CD4-positive, alpha-beta T cell (primary cell): ENCODE measurements around the gene GATA5. TPM values are rescaled to one million over a fixed set of nuclear protein-coding genes. Genes with fewer than 3 reads are reported as not detected.

Experiments used
- ATAC-seq: fragments of 200-7000 bp; cut with Tn5 transposase; one replicate; pipeline ENCODE4 v1.10.0; 2022; ENCODE audit warnings: mild to moderate bottlenecking; ENCODE audit not compliant: poor library complexity
- CTCF ChIA-PET: fragments of 350-600 bp; sonication (Branson Sonifier 250); formaldehyde crosslinking; loops from one replicate; lab custom pipeline; 2021; ENCODE audit warnings: antibody characterized with exemption, inconsistent platforms; lab: Charles Lee
- POLR2A ChIA-PET: fragments of 350-600 bp; sonication (Branson Sonifier 250); formaldehyde crosslinking; loops from one replicate; lab custom pipeline; 2021; ENCODE audit warnings: antibody characterized with exemption, inconsistent platforms; lab: Charles Lee
- DNase-seq, 14 experiments: peaks; one replicate each; pipeline ENCODE4 v3.0.0-alpha.2; 2013 to 2020; ENCODE audit warnings: mixed read lengths in 2 of 14
- H3K27ac ChIP-seq, 2 donors: one replicate each; pipeline versions ENCODE4 v1.5.1 to v1.7.0; 2013; ENCODE audit warnings: low read length in 2 of 2, low read depth in 1 of 2, mild to moderate bottlenecking in 1 of 2
- H3K27me3 ChIP-seq, 2 experiments: 1 replicate in 1 of 2; 2 replicates in 1 of 2; pipeline versions ENCODE4 v1.6.1 to v1.7.0; 2013; ENCODE audit warnings: low read length in 2 of 2, control low read depth in 1 of 2, mild to moderate bottlenecking in 1 of 2, moderate library complexity in 1 of 2; ENCODE audit not compliant: insufficient read depth in 2 of 2, control insufficient read depth in 1 of 2
- H3K36me3 ChIP-seq: one replicate; pipeline ENCODE4 v1.6.1; 2013; ENCODE audit warnings: low read length, control low read depth; ENCODE audit not compliant: insufficient read depth
- H3K4me1 ChIP-seq: one replicate; pipeline ENCODE4 v1.6.1; 2013; ENCODE audit warnings: low read length, control low read depth; ENCODE audit not compliant: insufficient read depth
- H3K4me3 ChIP-seq: one replicate; pipeline ENCODE4 v1.5.1; 2013; ENCODE audit warnings: mild to moderate bottlenecking, low read length, moderate library complexity
- H3K9me3 ChIP-seq, 2 experiments: 1 replicate in 1 of 2; 2 replicates in 1 of 2; pipeline versions ENCODE4 v1.6.1 to v1.7.0; 2013; ENCODE audit warnings: low read length in 2 of 2, mild to moderate bottlenecking in 2 of 2, control low read depth in 1 of 2, moderate library complexity in 1 of 2; ENCODE audit not compliant: control insufficient read depth in 1 of 2, insufficient read depth in 1 of 2
- H3K27ac Mint-ChIP-seq: one replicate; pipeline ENCODE4 v1.8.0; 2020; ENCODE audit warnings: mixed read lengths
- H3K27me3 Mint-ChIP-seq: one replicate; pipeline ENCODE4 v1.8.0; 2021; ENCODE audit warnings: mixed read lengths
- H3K36me3 Mint-ChIP-seq: one replicate; pipeline ENCODE4 v1.8.0; 2021; ENCODE audit warnings: low read depth, mixed read lengths
- H3K4me1 Mint-ChIP-seq: one replicate; pipeline ENCODE4 v1.8.0; 2021; ENCODE audit warnings: low read depth, mixed read lengths
- H3K4me3 Mint-ChIP-seq: one replicate; pipeline ENCODE4 v1.8.0; 2020; ENCODE audit warnings: mild to moderate bottlenecking, mixed read lengths
- H3K9me3 Mint-ChIP-seq: one replicate; pipeline ENCODE4 v1.8.0; 2020; ENCODE audit warnings: mixed read lengths
- intact Hi-C, 2 experiments: fragments of 100-400 bp; cut with DNase I in 1 of 2; cut with micrococcal nuclease in 1 of 2; formaldehyde crosslinking; loops; one replicate each; pipeline versions ENCODE4 v1.15.1 to v1.9.0; 2023 to 2025; cut with DNase I, micrococcal nuclease
- total RNA-seq, 174 experiments: library from RNA in 2 of 174; stranded (reverse) in 2 of 174; gene quantifications; one replicate each; pipeline ENCODE4 v1.2.3 and lab custom pipeline; 2021 to 2026
- TF ChIP-seq, protein P1 (sequence below): fragments of 200-600 bp; IDR thresholded peaks from one replicate; pipeline ENCODE4 v1.8.0; 2022; ENCODE audit warnings: antibody characterized with exemption, mild to moderate bottlenecking

The GATA5 gene
- total RNA-seq, 2 experiments from 2014 or later, result not detected

DNA sequence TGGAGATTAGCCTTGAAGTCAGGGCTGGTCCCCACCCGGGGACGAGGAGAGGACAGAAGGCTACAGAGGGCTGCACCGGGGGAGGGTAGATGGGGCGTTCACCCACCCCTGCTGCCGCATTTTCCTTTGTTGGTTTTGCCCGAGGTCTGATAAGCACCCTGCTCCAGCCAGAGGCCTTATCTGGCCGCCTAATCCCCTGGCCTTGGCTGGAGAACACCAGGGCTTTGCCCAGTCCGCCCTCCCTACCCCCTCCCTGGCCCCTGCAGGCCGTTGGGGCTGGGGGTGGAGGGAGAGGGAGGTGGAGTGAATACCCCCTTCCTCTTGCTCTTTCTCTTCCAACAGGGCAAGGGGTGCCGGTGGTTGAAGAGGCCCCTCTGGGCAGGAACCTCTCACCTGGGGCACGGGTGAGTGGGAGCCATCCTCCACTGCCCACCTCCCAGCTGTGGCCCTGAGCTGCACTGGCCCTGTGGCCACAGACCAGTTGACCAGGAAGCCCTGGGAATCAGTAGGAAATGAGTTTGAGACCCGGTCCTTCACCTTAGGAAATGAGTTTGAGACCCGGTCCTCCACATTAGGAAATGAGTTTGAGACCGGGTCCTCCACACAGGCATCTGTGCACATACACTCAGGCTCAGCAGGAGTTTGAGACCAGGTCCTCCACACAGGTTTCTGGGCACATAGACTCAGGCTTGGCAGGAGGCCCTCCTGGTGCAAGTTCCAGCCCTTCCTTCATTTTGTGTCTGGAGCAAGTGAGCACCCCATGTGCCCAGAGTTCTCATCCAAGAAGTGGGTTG, 12.0 kb upstream of the GATA5 start:
- TF ChIP-seq, protein P1, sequence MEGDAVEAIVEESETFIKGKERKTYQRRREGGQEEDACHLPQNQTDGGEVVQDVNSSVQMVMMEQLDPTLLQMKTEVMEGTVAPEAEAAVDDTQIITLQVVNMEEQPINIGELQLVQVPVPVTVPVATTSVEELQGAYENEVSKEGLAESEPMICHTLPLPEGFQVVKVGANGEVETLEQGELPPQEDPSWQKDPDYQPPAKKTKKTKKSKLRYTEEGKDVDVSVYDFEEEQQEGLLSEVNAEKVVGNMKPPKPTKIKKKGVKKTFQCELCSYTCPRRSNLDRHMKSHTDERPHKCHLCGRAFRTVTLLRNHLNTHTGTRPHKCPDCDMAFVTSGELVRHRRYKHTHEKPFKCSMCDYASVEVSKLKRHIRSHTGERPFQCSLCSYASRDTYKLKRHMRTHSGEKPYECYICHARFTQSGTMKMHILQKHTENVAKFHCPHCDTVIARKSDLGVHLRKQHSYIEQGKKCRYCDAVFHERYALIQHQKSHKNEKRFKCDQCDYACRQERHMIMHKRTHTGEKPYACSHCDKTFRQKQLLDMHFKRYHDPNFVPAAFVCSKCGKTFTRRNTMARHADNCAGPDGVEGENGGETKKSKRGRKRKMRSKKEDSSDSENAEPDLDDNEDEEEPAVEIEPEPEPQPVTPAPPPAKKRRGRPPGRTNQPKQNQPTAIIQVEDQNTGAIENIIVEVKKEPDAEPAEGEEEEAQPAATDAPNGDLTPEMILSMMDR, result no peak
- CTCF ChIA-PET, result no interaction called here
- H3K27me3 Mint-ChIP-seq, result peaks cover 58% of the 10 kb centered on the region
- H3K4me1 Mint-ChIP-seq, result no peaks in the 10 kb centered on the region
- ATAC-seq (no peak), DNase-seq (no peak)
- H3K4me1 ChIP-seq, result peaks cover 1% of the 10 kb centered on the region
- no peaks in the 10 kb centered on the region for H3K9me3 Mint-ChIP-seq
- intact Hi-C loops, result no loop called here
- no peak overlapping the region for H3K4me3 Mint-ChIP-seq
- H3K9me3 ChIP-seq, result peaks cover 0 to 19% of the 10 kb centered on the region in 2 experiments
- POLR2A ChIA-PET, result no interaction called here
- no peaks in the 10 kb centered on the region for H3K36me3 Mint-ChIP-seq
- no peaks in the 10 kb centered on the region for H3K36me3 ChIP-seq
- no peak overlapping the region for H3K27ac ChIP-seq
- peaks cover 43 to 53% of the 10 kb centered on the region in 2 experiments for H3K27me3 ChIP-seq
- H3K27ac Mint-ChIP-seq, result no peak overlapping the region
- H3K4me3 ChIP-seq, result no peak overlapping the region

DNA sequence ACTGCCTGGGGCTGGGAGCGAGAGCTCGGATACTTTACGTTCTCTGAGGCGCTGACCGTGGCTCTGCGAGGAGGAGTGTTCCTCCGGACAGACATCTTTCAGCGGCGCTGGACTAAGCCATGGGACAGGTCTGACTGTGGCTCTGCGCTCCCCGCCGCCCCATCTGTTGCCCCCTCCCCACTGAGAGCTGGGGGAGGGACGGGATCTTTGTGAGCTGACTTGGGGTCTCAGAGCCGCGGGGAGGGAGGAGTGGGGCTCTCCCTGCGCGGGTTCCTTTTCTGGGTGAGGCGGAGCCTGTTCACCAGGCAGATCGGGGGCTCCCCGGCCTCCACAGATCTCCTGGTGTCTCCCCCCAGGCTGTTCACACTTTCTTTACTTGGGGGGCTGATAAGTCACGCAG, 11.3 kb upstream of the GATA5 start:
- Mint-ChIP-seq H3K36me3 (no peaks in the 10 kb centered on the region), H3K27ac (no peak overlapping the region), H3K4me3 (no peak overlapping the region), H3K27me3 (peaks cover 65% of the 10 kb centered on the region), H3K9me3 (no peaks in the 10 kb centered on the region), H3K4me1 (no peaks in the 10 kb centered on the region)
- POLR2A ChIA-PET, result no interaction called here
- H3K4me3 ChIP-seq, result no peak overlapping the region
- CTCF ChIA-PET, result no interaction called here
- intact Hi-C loops, result no loop called here
- no peak overlapping the region for H3K27ac ChIP-seq
- H3K27me3 ChIP-seq, result peaks cover 49 to 59% of the 10 kb centered on the region in 2 experiments
- ATAC-seq (no peak), DNase-seq (no peak)
- H3K4me1 ChIP-seq, result peaks cover 8% of the 10 kb centered on the region
- no peaks in the 10 kb centered on the region for H3K36me3 ChIP-seq
- H3K9me3 ChIP-seq, result peaks cover 0 to 19% of the 10 kb centered on the region in 2 experiments
- TF ChIP-seq, protein P1, result no peak

DNA sequence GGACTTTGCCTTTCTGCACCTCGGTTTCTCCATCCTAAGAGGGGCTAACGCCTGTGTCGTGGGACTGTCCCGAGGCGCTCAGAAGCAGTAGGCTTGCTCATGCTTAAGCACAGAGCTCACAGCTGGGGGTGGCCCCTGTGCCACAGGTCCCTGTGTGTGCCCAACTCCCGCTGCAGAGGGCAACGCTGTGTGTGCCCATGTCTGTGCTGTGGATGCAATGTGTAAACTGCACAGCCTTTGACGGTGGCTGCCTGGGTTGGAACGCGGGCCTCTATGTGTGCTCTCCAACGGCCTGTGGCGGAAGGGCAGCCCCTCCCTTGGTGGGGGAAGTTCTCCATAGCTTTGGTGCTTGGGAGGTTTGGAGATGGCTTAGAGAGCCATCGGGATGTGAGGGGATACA, 10.7 kb upstream of the GATA5 start:
- CTCF ChIA-PET, result no interaction called here

More for the DNA sequence above, 10.7 kb upstream of the GATA5 start:
- TF ChIP-seq, protein P1, result no peak
- Mint-ChIP-seq H3K27me3 (peaks cover 71% of the 10 kb centered on the region), H3K9me3 (no peaks in the 10 kb centered on the region), H3K4me3 (no peak overlapping the region), H3K27ac (no peak overlapping the region), H3K36me3 (no peaks in the 10 kb centered on the region), H3K4me1 (no peaks in the 10 kb centered on the region)
- H3K4me3 ChIP-seq, result no peak overlapping the region
- H3K4me1 ChIP-seq, result peaks cover 10% of the 10 kb centered on the region
- ATAC-seq (no peak), DNase-seq (no peak)
- POLR2A ChIA-PET, result no interaction called here
- no peak overlapping the region for H3K27ac ChIP-seq
- peaks cover 0 to 24% of the 10 kb centered on the region in 2 experiments for H3K9me3 ChIP-seq
- H3K36me3 ChIP-seq, result no peaks in the 10 kb centered on the region
- H3K27me3 ChIP-seq, result peaks cover 56 to 65% of the 10 kb centered on the region in 2 experiments
- intact Hi-C loops, result no loop called here
